ENCODE results near the gene TGFBR1. TPM values are rescaled to one million over a fixed set of nuclear protein-coding genes. Genes with fewer than 3 reads are reported as not detected.

TGFBR1 gene
- polyA plus RNA-seq, 1 donor from 2014 or later, result 78.0 TPM

- no peaks in the 10 kb centered on the region for H3K36me3 ChIP-seq (ENCODE audit: insufficient read depth, low read length)
- no peak overlapping the region for H3K9ac ChIP-seq (ENCODE audit: low read length)
- H3K9me3 ChIP-seq (ENCODE audit: low read length), result no peaks in the 10 kb centered on the region
- no peaks in the 10 kb centered on the region for H3K79me2 ChIP-seq (replicated peaks; ENCODE audit: insufficient read depth, low read length)
- H4K20me1 ChIP-seq (ENCODE audit: insufficient read depth), result no peaks in the 10 kb centered on the region
- no peak for TF ChIP-seq TAF1 (IDR thresholded peaks at IDR 0.05; ENCODE audit: low read depth)
- no peak for TF ChIP-seq EZH2 (IDR thresholded peaks at IDR 0.05; ENCODE audit: borderline replicate concordance, insufficient read depth, low read length, poor library complexity, severe bottlenecking)
- TF ChIP-seq MXI1 (conservative IDR thresholded peaks at IDR 0.05; ENCODE audit: poor library complexity, severe bottlenecking), result no peak
- peak; percentile 80 for TF ChIP-seq SMC3 (conservative IDR thresholded peaks at IDR 0.05; ENCODE audit: poor library complexity)
- no peak for TF ChIP-seq POLR2AphosphoS5 (IDR thresholded peaks at IDR 0.05)
- peak; percentile 86 for TF ChIP-seq RAD21 (conservative IDR thresholded peaks at IDR 0.05)
- no peak for TF ChIP-seq REST (IDR thresholded peaks at IDR 0.05; ENCODE audit: borderline replicate concordance)
- peak; percentile 84 for TF ChIP-seq CTCF (IDR thresholded peaks at IDR 0.05; ENCODE audit: poor library complexity, severe bottlenecking)
- H3K4me3 ChIP-seq (ENCODE audit: low read length), result no peak overlapping the region
- no peaks in the 10 kb centered on the region for H3F3A ChIP-seq (ENCODE audit: insufficient read depth, low read length, poor library complexity, severe bottlenecking)
- H2AFZ ChIP-seq (ENCODE audit: low read depth, low read length), result no peak overlapping the region
- no peak overlapping the region for H3K27ac ChIP-seq (ENCODE audit: low read length)
- no peak overlapping the region for H3K4me2 ChIP-seq (ENCODE audit: low read length)
- no peaks in the 10 kb centered on the region for H3K27me3 ChIP-seq (ENCODE audit: insufficient read depth, low read depth, low read length)
- H3K9me2 ChIP-seq (ENCODE audit: insufficient read depth, low read length), result no peaks in the 10 kb centered on the region
Measured at GRCh38 chr9:99162759-99163364, 57.9 kb downstream of the TGFBR1 start.

GRCh38 chr9:99166149-99166548 lies 61.2 kb downstream of the TGFBR1 start:
- Histone ChIP-seq H4K20me1 (ENCODE audit: insufficient read depth) (no peaks in the 10 kb centered on the region), H3F3A (ENCODE audit: insufficient read depth, low read length, poor library complexity, severe bottlenecking) (no peaks in the 10 kb centered on the region)
- TF ChIP-seq SMC3 (conservative IDR thresholded peaks at IDR 0.05; ENCODE audit: poor library complexity), result no peak
- TF ChIP-seq POLR2AphosphoS5 (IDR thresholded peaks at IDR 0.05), result no peak

GRCh38 chr9:99167119-99167518 lies 62.2 kb downstream of the TGFBR1 start:
- no peak for TF ChIP-seq EZH2 (IDR thresholded peaks at IDR 0.05; ENCODE audit: borderline replicate concordance, insufficient read depth, low read length, poor library complexity, severe bottlenecking)
- TF ChIP-seq SMC3 (conservative IDR thresholded peaks at IDR 0.05; ENCODE audit: poor library complexity), result no peak
- TF ChIP-seq REST (IDR thresholded peaks at IDR 0.05; ENCODE audit: borderline replicate concordance), result no peak
- no peak for TF ChIP-seq TAF1 (IDR thresholded peaks at IDR 0.05; ENCODE audit: low read depth)
- no peak for TF ChIP-seq CTCF (IDR thresholded peaks at IDR 0.05; ENCODE audit: poor library complexity, severe bottlenecking)
- Histone ChIP-seq H3K27ac (ENCODE audit: low read length) (no peak overlapping the region), H3K9me2 (ENCODE audit: insufficient read depth, low read length) (no peaks in the 10 kb centered on the region), H3K9me3 (ENCODE audit: low read length) (no peaks in the 10 kb centered on the region), H3K4me2 (ENCODE audit: low read length) (no peak overlapping the region), H3K4me3 (ENCODE audit: low read length) (no peak overlapping the region), H3K79me2 (replicated peaks; ENCODE audit: insufficient read depth, low read length) (no peaks in the 10 kb centered on the region), H2AFZ (ENCODE audit: low read depth, low read length) (no peak overlapping the region), H3K36me3 (ENCODE audit: insufficient read depth, low read length) (no peaks in the 10 kb centered on the region), H3K9ac (ENCODE audit: low read length) (no peak overlapping the region), H3K27me3 (ENCODE audit: insufficient read depth, low read depth, low read length) (no peaks in the 10 kb centered on the region), H4K20me1 (ENCODE audit: insufficient read depth) (no peaks in the 10 kb centered on the region), H3F3A (ENCODE audit: insufficient read depth, low read length, poor library complexity, severe bottlenecking) (no peaks in the 10 kb centered on the region)

More at GRCh38 chr9:99166149-99166548, 61.2 kb downstream of the TGFBR1 start:
- H3K27ac ChIP-seq (ENCODE audit: low read length), result no peak overlapping the region
- H3K9me2 ChIP-seq (ENCODE audit: insufficient read depth, low read length), result no peaks in the 10 kb centered on the region
- H3K36me3 ChIP-seq (ENCODE audit: insufficient read depth, low read length), result no peaks in the 10 kb centered on the region
- no peak overlapping the region for H3K9ac ChIP-seq (ENCODE audit: low read length)
- no peak overlapping the region for H3K4me2 ChIP-seq (ENCODE audit: low read length)
- H3K9me3 ChIP-seq (ENCODE audit: low read length), result no peaks in the 10 kb centered on the region
- H3K27me3 ChIP-seq (ENCODE audit: insufficient read depth, low read depth, low read length), result no peaks in the 10 kb centered on the region
- no peak overlapping the region for H2AFZ ChIP-seq (ENCODE audit: low read depth, low read length)
- H3K4me3 ChIP-seq (ENCODE audit: low read length), result no peak overlapping the region
- H3K79me2 ChIP-seq (replicated peaks; ENCODE audit: insufficient read depth, low read length), result no peaks in the 10 kb centered on the region

Data from neural cell (in vitro differentiated cells).